K562 (cell line): ENCODE measurements around the gene ZNF831. TPM values are rescaled to one million over a fixed set of nuclear protein-coding genes. Genes with fewer than 3 reads are reported as not detected.

Experiments used
- ATAC-seq: fragments of 200-7000 bp; cut with Tn5 transposase; 3 replicates; pipeline ENCODE4 v1.9.1; 2020; ENCODE audit warnings: moderate library complexity
- BruUV-seq: library from RNA; stranded (reverse); fragments of 400-500 nt; replicated peaks from 2 replicates; lab custom pipeline; 2021; lab: Mats Ljungman, UMichigan
- CTCF ChIA-PET: fragments of 300-600 bp; formaldehyde crosslinking; extraction: SDS; loops from one replicate; lab custom pipeline; 2021; ENCODE audit warnings: low intra/inter-chr PET ratio; lab: Yijun Ruan, JAX
- POLR2A ChIA-PET: fragments of 300-600, 350-650 bp; sonication (Branson Sonifier 250); formaldehyde crosslinking; extraction: SDS; loops from one replicate; lab custom pipeline; 2021; ENCODE audit warnings: antibody characterized with exemption, inconsistent platforms; lab: Yijun Ruan, JAX
- DNase-seq, 4 experiments: peaks; one replicate each; pipeline versions ENCODE4 v3.0.0 to v3.0.0-alpha.2; 2011 to 2018; ENCODE audit warnings: low spot score in 3 of 4, mixed read lengths in 3 of 4; ENCODE audit errors: extremely low read depth in 1 of 4
- FAIRE-seq: peaks from 2 replicates; lab custom pipeline; 2011; peaks lifted over from hg19 to GRCh38; lab: Jason Lieb, UNC
- H2AFZ ChIP-seq: 2 replicates; pipeline ENCODE4 v1.6.0; 2011; ENCODE audit warnings: low read depth, low read length, control low read depth, inconsistent platforms
- H3K27ac ChIP-seq: fragments of 200-600 bp; 3 replicates; pipeline ENCODE4 v1.8.0; 2011; ENCODE audit warnings: low read depth, mild to moderate bottlenecking, control low read depth, inconsistent platforms, low read length, moderate library complexity, mixed read lengths; ENCODE audit errors: extremely low read depth
- H3K27me3 ChIP-seq, 2 experiments: fragments of 300-600 bp in 1 of 2; 2 replicates in 1 of 2; 3 replicates in 1 of 2; pipeline versions ENCODE4 v1.6.0 to v1.8.0; 2011; ENCODE audit warnings: inconsistent platforms in 2 of 2, low read length in 2 of 2, mild to moderate bottlenecking in 1 of 2, mixed read lengths in 1 of 2, moderate library complexity in 1 of 2; ENCODE audit not compliant: control insufficient read depth in 2 of 2, insufficient read depth in 2 of 2
- H3K36me3 ChIP-seq: fragments of 300-600 bp; 3 replicates; pipeline ENCODE4 v1.8.0; 2011; ENCODE audit warnings: mild to moderate bottlenecking, low read length, inconsistent platforms; ENCODE audit not compliant: control insufficient read depth, insufficient read depth
- H3K4me1 ChIP-seq, 2 experiments: fragments of 200-600 bp in 1 of 2; replicated peaks in 1 of 2; 2 replicates in 1 of 2; 3 replicates in 1 of 2; pipeline versions ENCODE4 v1.5.1 to v1.8.0; 2011; ENCODE audit warnings: inconsistent platforms in 2 of 2, low read length in 2 of 2, mild to moderate bottlenecking in 1 of 2, mixed read lengths in 1 of 2, moderate library complexity in 1 of 2; ENCODE audit not compliant: control insufficient read depth in 2 of 2, insufficient read depth in 2 of 2
- H3K4me2 ChIP-seq: 2 replicates; pipeline ENCODE4 v1.6.1; 2011; ENCODE audit warnings: low read length, control low read depth, inconsistent platforms, mixed read lengths; ENCODE audit not compliant: insufficient read depth
- H3K4me3 ChIP-seq: fragments of 200-600 bp; sonication (generic), shearing (Covaris generic); 2 replicates; pipeline ENCODE4 v1.5.1; 2016; ENCODE audit warnings: control low read depth, inconsistent platforms
- H3K79me2 ChIP-seq: fragments of 200-600 bp; 3 replicates; pipeline ENCODE4 v1.8.0; 2011; ENCODE audit warnings: low read length, inconsistent platforms; ENCODE audit not compliant: control insufficient read depth, insufficient read depth
- H3K9ac ChIP-seq, 2 experiments: 2 replicates each; pipeline versions ENCODE4 v1.6.0 to v1.6.1; 2011; ENCODE audit warnings: low read depth in 2 of 2, low read length in 2 of 2, control low read depth in 1 of 2, inconsistent platforms in 1 of 2, mild to moderate bottlenecking in 1 of 2, mixed read lengths in 1 of 2; ENCODE audit not compliant: insufficient read depth in 1 of 2
- H3K9me1 ChIP-seq: one replicate; pipeline ENCODE4 v1.6.0; 2011; ENCODE audit warnings: inconsistent platforms, mild to moderate bottlenecking, low read length, moderate library complexity; ENCODE audit not compliant: control insufficient read depth, insufficient read depth
- H3K9me3 ChIP-seq: replicated peaks from 2 replicates; pipeline ENCODE4 v1.5.1; 2011; ENCODE audit warnings: low read depth, low read length, inconsistent platforms; ENCODE audit not compliant: control insufficient read depth, insufficient read depth
- H4K20me1 ChIP-seq: replicated peaks from 2 replicates; pipeline ENCODE4 v1.6.1; 2011; ENCODE audit warnings: low read length, inconsistent platforms, mixed read lengths; ENCODE audit not compliant: control insufficient read depth, insufficient read depth
- NFE2L1 ChIP-seq: fragments of 450-650 bp; IDR thresholded peaks from 2 replicates; pipeline ENCODE4 v1.6.1; 2016; ENCODE audit warnings: missing genetic modification characterization, low read depth, mild to moderate bottlenecking, missing compliant biosample characterization, moderate library complexity, borderline replicate concordance
- REST ChIP-seq, 2 experiments: fragments of 450-650 bp; formaldehyde crosslinking in 1 of 2; IDR thresholded peaks; 2 replicates each; pipeline versions ENCODE4 v1.4.0 to v1.6.1; 2014 to 2020; ENCODE audit warnings: mild to moderate bottlenecking in 2 of 2, borderline replicate concordance in 1 of 2, low read depth in 1 of 2
- ZNF696 ChIP-seq: fragments of 250-450 bp; sonication (Bioruptor Pico); conservative IDR thresholded peaks from 2 replicates; pipeline ENCODE4 v1.4.0; 2020; ENCODE audit warnings: mild to moderate bottlenecking, moderate library complexity
- WGBS: fragments of 100-300 bp; shearing (Covaris generic); methylation state at CpG from one replicate; pipeline ENCODE4 v1.1.6; 2016; ENCODE audit warnings: low coverage, mixed read lengths; ENCODE audit not compliant: insufficient coverage; ENCODE audit errors: missing lambda C conversion rate; 5-methylcytosine and 5-hydroxymethylcytosine counted together
- in situ Hi-C: fragments of 300-500 bp; cut with MboI; formaldehyde crosslinking; loops from 4 replicates; pipeline ENCODE4 v1.15.0; 2018; ENCODE audit warnings: inconsistent platforms, mixed read lengths
- intact Hi-C: fragments of 100-400 bp; cut with micrococcal nuclease; formaldehyde crosslinking; loops from 2 replicates; pipeline ENCODE4 v1.14.2; 2022
- polyA plus RNA-seq, 8 experiments: library from polyadenylated mRNA; depleted of rRNA in 4 of 8; stranded (reverse) in 5 of 8; unstranded in 3 of 8; fragments of >200 nt; fragmentation: Nextera tagmentation in 2 of 8; fragmentation: Illumina TruSeq in 1 of 8; extraction: Ambion mirVana in 2 of 8; extraction: Trizol in 1 of 8; gene quantifications; 2 replicates each; pipeline versions ENCODE4 v1.2.1 to v1.2.3, GENCODE V29; 2011 to 2014; ENCODE audit warnings: inconsistent platforms in 1 of 8, missing spikeins in 1 of 8
- total RNA-seq, 7 experiments: library from RNA; depleted of rRNA in 6 of 7; stranded (reverse); fragments of >200 nt in 6 of 7; fragmentation: Illumina TruSeq in 2 of 7; extraction: Trizol in 2 of 7; gene quantifications; 2 replicates each; pipeline versions ENCODE4 v1.2.1 to v1.2.3, GENCODE V29; 2011 to 2021; ENCODE audit warnings: low replicate concordance in 1 of 7

ZNF831 gene
- total and polyA plus RNA-seq, 9 of the 15 experiments (the other 6 are each of a cell fraction or from before 2014, with no cell fraction given) = not detected

GRCh38 chr20:59138114-59138748 lies 25.4 kb upstream of the ZNF831 start:
- Histone ChIP-seq H3K4me2 (no peak overlapping the region), H3K79me2 (no peaks in the 10 kb centered on the region), H4K20me1 (no peaks in the 10 kb centered on the region; the same call in none of the 2 replicates), H3K36me3 (no peaks in the 10 kb centered on the region), H2AFZ (no peak overlapping the region), H3K27ac (no peak overlapping the region), H3K9me1 (no peaks in the 10 kb centered on the region), H3K9me3 (no peaks in the 10 kb centered on the region), H3K4me3 (no peak overlapping the region), H3K4me1 (no peaks in the 10 kb centered on the region), H3K9ac (no peak overlapping the region), H3K27me3 (peaks cover 0 to 7% of the 10 kb centered on the region in 2 experiments; a peak in 2 of 5 replicates)
- 0% methylated on average over 6 of the region's 6 CpGs for whole genome bisulfite sequencing
- in situ Hi-C loops = no loop called here
- DNase-seq (no peak), ATAC-seq (no peak), FAIRE-seq (no peak)
- ChIA-PET POLR2A (no interaction called here), CTCF (no interaction called here)
- BruUV-seq = no TSS peak
- intact Hi-C loops = no loop called here
- peak; percentile 35 for TF ChIP-seq REST (IDR thresholded peaks at IDR 0.05; ENCODE audit: borderline replicate concordance)
- TF ChIP-seq REST (CRISPR knock-in tag; IDR thresholded peaks at IDR 0.05; ENCODE audit: low read depth) = no peak
- TF ChIP-seq ZNF696 (CRISPR knock-in tag) = no peak
- no peak for TF ChIP-seq NFE2L1 (tag)
